ENCODE results near the gene DEPDC1B.
"Not testable (repeated sequence)": the region's sequence is repeated elsewhere in the genome, so short reads cannot be mapped to it uniquely, and the experiment has no call there.

Gene DEPDC1B

DNA sequence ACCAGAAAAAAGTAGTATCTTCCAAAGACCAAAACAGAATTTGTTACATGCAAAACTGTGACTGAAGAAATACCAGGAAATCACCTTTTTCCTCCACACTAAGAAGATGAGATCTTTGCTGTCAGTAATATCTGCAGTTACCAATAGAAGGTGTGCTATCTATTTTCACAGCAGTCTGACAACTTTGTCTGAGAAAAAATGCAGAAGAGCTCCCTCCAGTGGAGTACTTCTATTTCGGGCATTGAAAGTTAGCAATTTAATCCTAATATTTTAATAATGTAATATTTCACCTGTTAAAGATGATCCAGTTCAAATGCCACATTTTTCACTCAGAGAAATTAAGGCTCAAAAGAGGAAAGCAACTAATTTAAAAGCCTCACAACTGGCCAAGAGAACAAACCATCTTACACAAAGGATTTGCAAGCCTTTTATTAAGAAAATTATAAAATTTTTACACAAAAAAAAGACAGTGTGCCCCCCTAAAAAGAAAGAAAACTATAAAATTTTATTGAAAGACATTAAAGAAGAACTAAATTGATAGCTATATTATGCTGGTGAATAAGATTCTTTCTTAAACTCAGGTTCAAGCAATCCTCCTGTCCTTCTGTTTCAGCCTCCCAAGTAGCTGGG, 50.6 kb downstream of the DEPDC1B start:
- DNase-seq (ENCODE audit: low read depth in 2 of 2): no peak

DNA sequence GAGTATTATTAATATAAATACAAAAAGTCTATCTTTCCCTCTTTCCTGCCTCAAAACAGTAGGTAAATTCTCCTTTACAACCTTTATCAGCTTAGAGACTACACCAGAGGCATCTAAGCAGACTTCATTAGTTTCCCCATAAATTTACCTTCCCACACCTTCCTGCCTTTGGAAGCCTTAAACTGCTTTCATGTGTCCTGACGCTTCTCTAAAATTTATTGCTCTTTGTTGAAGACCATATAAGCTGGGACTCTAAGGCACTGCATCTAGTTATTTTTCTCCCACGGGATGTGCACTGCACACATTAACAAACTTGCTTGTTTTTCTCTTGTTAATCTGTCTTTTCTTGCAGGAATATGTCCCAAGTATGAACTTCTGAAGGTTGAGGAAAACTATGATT, 51.8 kb downstream of the DEPDC1B start:
- no peak for DNase-seq (ENCODE audit: low read depth in 2 of 2)

DNA sequence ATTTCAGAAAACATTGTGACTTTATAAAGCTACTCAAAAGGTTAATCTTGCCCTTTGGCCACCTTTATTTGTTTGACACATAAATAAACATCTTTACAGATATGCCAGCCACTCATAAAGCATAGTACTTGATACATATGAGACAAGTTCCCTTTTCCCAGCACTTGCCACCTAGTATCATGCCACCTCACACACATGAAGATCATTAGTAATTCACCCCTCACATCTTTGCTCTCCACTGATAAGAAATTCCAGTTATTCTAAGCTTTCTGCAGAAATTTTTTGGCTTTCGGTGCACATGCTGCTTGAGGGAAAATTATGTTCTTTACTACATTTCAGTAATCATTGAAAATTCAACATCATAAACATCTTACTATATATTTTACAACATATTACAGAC, 59.1 kb downstream of the DEPDC1B start:
- no peak for DNase-seq (ENCODE audit: low read depth in 2 of 2)

GRCh38 chr5:60639544-60639943, 60.4 kb downstream of the DEPDC1B start:
- DNase-seq (ENCODE audit: low read depth in 2 of 2): no peak

DNA sequence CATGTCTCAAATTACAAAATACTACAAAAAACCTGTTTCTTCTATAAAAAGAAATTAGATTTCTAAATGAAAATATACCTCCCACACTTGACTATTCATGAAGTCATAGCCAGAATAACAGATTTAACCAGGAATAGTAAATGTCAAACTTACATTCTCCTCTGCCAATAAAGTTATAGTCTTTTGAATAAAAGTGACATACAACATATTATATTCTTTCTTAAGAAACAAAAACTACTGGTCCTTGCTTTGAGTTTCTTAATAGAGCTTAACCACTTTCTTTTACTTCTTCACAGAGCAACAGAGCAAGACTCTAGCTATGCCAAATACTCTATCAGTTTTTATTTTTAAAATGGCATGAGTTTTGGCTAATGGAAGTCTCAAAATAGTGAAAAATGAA, 61.7 kb downstream of the DEPDC1B start:
- no peak for DNase-seq (ENCODE audit: low read depth in 2 of 2)

DNA sequence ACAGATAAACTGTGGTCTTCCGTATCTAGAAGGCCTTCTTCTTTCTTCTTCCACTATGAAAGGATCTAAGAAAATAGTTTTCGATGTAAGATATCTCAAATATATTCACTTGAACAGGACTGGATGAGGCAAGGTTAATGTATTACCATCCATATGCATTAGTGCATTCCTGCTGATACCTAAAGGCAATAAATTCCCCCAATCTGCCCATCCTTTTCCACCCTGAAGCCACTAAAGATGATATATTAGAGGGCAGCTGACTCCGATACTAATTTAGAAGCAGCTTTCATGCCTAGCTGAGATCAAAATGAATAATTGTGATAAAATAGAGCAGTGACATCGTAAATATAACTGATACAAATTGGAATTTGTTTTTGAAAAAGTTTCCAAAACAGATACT, 63.3 kb downstream of the DEPDC1B start:
- DNase-seq (ENCODE audit: low read depth in 2 of 2): no peak

GRCh38 chr5:60636001-60636400, 64.0 kb downstream of the DEPDC1B start:
- DNase-seq (ENCODE audit: low read depth in 2 of 2): no peak

GRCh38 chr5:60634051-60634450, 65.9 kb downstream of the DEPDC1B start:
- DNase-seq (ENCODE audit: low read depth in 2 of 2): no peak

DNA sequence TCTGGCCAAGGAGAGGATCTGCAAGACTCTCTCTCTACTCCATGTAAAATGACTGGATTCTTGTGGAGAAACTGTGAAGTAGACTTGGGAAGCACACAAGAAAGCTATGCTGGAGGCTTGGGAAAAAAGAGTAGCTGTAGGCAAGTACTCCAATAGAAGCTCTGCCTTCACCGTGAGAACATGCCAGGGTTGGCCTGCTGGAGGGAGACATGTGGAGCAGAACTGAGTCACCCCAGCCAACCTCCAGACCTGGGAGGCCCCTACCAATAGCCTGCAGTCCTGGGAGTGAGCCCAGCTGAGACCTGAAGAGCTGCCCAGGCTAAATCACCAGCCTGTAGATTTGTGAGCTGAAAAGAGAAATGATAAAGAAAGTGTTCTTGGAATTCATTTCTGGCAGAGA, 66.6 kb downstream of the DEPDC1B start:
- no peak for DNase-seq (ENCODE audit: low read depth in 2 of 2)

DNA sequence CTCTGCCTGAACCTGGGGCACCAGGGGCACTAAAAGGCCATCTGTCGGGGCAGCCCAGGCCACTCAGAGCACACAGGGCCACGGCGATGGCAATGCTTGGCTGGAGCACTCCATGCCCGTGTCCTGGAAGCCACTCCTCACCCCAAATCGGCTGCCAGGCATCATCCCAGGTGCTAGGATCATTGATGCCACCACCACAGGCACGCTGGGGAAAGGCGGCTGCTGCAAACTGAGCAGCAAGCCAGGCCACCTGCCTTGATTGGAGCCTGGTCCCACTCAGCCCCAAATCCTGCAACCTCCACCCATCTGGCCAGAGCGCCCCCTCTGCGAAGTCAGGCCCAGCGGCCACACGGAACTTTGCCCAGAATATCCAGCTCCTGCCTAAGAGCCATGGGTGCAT, 67.8 kb downstream of the DEPDC1B start:
- DNase-seq (ENCODE audit: low read depth in 2 of 2): no peak

DNA sequence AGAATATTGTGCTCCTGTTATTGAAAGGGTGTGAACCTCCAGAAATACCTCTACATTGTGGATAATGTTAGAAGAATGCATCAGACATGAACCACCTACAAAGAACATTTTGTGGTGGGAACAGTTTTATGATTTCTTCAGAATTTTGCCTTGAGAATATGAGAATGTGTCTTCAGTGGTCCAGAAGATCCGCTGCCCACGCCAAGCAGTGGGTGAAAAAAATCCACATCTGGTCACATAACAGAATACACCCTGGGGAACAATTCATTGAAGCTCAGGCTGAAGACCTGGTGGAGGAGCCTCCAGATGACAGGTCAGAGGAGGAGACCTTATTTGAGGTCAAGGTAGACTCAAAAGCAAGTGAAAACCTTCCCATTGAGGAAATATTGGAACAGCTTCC, 69.1 kb downstream of the DEPDC1B start:
- no peak for DNase-seq (ENCODE audit: low read depth in 2 of 2)

DNA sequence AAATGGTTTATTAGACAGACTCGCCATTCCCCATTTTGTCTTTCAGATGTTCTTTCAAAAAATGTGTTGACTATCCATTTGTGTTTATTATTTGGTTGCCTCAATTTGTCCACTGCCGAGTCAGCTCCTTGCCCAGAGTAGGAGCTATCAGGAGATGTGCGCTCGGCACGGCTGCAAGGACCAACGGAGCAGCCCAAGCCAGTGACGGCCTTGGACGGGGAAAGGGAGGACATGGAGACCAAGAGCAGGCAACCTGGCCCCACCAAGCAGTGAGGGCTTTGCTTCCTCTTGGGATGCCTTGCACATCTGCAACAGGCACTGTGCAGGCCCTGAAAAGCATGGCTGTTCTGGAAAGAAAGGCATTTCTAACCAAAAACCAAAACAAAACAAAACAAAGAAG, 69.8 kb downstream of the DEPDC1B start:
- DNase-seq (ENCODE audit: low read depth in 2 of 2): no peak

DNA sequence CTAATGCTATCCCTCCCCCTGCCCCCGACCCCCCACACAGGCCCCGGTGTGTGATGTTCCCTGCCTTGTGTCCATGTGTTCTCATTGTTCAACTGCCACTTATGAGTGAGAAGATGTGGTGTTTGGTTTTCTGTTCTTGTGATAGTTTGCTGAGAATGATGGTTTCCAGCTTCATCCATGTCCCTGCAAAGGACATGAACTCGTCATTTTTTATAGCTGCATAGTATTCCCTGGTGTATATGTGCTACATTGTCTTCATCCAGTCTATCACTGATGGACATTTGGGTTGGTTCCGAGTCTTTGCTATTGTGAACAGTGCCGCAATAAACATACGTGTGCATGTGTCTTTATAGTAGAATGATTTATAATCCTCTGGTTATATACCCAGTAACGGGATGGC, 75.1 kb downstream of the DEPDC1B start:
- DNase-seq (ENCODE audit: low read depth in 2 of 2): not testable (repeated sequence)

- not testable (repeated sequence) for DNase-seq (ENCODE audit: low read depth in 2 of 2)
Observed at GRCh38 chr5:60620752-60621151, 79.2 kb downstream of the DEPDC1B start.

GRCh38 chr5:60613826-60614225, 86.1 kb downstream of the DEPDC1B start:
- no peak for DNase-seq (ENCODE audit: low read depth in 2 of 2)

DNA sequence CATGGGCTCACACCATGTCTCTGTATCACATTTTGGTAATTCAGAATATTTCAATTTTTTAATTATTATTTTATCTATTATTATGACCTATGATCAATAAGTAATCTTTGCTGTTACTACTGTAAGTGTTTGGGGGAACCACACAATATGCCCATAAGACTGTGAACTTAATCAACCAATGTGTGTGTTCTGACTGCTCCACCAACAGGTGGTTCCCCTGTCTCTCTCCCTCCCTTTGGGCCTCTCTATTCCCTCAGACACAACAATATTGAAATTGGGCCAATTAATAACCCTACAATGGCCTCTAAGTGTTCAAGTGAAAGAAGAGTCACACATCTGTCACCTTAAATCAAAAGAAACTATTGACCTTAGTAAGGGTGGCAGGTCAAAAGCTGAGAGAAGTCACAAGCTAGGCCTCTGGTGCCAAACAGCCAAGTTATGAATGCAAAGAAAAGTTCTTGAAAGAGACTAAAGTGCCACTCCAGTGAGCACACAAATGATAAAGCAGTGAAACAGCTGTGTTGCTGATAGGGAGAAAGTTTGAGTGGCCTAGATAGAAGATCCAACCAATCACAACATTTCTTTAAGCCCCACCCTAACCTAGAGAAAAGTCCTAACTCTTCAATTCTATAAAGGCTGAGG, 88.7 kb downstream of the DEPDC1B start:
- no peak for DNase-seq (ENCODE audit: low read depth in 2 of 2)

DNA sequence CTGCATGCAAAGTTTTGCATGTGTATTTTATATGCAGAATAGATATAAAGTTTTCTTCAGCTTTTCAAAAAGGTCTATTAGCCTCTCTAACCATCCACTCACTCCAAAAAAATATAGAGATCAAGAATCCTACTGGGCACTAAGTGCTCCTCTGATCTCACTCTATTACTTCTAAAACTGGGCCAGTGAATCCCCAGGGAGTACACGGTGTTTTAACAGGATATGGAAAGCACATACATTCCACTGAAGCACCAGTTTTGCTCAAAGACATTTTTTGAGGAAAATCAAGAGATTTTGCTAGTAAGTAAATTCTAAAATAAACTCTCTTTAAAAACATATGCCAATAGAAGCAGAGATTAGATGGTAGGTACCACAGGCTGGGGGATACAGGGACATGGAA, 95.2 kb downstream of the DEPDC1B start:
- DNase-seq (ENCODE audit: low read depth in 2 of 2): no peak

- no peak for DNase-seq (ENCODE audit: low read depth in 2 of 2)
Observed at GRCh38 chr5:60598424-60598823, 101.5 kb downstream of the DEPDC1B start.

DNA sequence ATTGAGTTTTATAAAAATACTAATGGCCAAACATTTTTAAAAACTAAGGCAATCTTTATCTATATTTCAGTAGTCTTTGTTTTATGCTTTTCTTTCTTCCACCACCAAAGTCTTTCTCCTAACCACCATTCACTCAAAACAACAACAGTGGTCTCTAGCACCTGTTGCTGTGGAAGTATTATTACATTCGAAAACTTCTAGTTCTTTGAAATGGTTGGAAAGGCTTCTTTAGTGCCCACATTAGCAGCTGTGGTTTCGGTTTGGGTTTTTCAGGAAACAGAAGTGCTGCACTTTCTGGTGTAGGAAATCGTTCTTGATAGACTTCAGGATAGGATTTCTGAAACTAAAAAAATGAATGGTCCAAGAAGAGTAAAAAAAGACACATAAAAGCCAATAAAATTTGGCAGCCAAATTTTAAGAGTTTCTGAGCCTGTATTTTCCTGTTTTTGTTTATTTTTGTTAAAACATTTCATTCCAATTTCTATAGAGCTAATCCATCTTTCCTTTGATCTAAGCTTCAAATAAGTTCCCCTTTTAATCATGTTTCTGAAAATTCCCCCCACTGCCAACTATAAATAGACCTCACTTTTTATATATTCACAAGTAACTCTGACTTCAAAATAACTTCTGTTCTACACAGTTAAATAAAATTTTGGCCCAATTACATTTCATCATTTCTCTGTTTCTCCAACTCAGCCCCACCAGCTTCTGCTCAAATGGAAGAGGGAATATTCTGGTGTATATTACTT, 102.2 kb downstream of the DEPDC1B start:
- no peak for DNase-seq (ENCODE audit: low read depth in 2 of 2)

GRCh38 chr5:60594715-60595477, 105.1 kb downstream of the DEPDC1B start:
- no peak for DNase-seq (ENCODE audit: low read depth in 2 of 2)

DNA sequence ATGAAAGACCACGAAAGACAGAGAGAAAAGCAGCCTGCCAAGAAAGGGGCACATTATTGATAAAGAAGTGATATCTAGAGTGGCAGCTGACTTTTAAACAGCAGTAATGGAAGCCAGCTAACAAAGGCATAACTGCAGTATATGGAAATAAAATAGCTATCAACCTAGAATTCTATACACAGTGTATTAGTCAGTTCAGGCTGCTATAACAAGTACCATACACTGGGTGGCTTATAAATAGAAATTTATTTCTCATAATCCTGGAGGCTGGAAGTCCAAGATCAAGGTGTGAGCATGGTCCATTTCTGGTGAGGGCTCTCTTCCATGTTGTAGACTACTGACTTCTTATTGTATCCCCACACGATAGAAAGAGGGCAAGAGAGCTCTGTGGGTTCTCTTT, 109.8 kb downstream of the DEPDC1B start:
- DNase-seq (ENCODE audit: low read depth in 2 of 2): no peak

GRCh38 chr5:60587312-60587711, 112.7 kb downstream of the DEPDC1B start:
- DNase-seq (ENCODE audit: low read depth in 2 of 2): not testable (repeated sequence)

Data from activated CD4-positive, alpha-beta T cell treated with anti-CD3 and anti-CD28 coated beads for 24 hours (primary cell).